ENCODE results near the gene ODC1.

ODC1 gene

DNA sequence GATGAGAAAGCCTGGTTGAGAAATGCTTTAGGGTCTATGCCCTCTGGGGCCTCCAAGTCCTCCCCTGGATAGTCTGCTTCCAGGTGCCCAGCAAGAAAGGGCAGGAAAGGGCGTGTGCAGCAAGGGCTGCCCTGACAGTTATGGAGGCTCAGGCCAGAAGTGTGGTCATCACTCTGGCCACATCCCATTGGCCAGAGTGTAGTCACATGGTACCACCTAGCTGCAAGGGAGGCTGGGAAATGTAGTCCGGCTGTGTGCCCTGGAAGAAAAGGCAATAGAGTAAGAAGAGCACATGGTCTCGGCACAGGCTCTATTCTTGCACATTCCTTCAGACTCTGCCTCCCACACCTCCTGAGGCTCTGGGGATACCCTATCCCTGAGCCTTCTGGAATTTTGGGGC, 35.7 kb downstream of the ODC1 start:
- DNase-seq: peak; percentile 69

DNA sequence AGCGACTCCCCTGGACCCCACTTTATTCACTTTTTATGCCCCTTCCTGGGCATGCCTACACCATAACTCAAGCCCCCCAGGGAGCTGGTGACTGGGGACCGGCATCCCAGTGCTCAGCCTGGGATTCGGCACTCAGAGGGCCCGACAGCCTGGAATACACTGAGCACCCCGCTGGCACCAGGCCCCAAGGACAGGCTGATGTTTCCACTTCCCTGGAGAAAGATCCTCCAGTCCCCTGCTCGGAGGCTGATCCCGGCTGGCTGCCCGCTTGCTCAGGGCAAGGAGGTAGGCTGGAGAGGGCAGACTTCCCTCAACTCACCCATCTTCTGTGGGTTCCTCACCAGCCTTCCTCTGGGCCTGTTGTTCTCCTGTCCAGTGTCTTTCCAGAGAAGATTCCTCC, 36.6 kb downstream of the ODC1 start:
- DNase-seq: no peak

DNA sequence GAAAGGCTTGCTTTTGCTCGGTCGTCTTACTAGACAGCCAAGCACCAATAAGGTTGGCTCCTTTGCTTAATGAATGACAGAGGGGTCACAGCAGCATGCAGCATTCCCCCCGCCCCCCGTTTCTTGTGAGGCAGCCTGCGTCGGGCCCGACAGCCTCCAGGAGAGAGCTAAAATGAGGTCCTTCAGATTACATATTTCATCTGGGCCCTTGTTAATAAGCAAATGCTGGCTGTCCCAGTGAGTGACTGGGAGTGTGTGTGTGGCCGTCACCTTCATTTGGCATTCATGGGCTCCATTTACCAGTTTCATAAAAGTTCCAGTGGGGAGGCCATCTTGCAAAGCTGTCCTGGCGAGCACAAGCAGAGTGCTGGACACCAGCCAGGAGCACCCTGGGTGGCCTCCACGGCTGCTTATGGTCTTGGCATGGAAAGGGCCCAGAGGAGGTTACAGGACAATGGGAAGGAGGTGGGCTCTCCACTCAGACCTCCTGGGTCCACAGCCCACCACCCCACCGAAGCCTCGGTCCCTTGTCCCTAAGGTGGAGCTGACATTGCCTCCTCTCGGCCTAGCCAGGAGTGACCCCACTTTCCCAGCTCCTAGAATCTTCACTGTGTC, 37.2 kb downstream of the ODC1 start:
- DNase-seq: no peak

DNA sequence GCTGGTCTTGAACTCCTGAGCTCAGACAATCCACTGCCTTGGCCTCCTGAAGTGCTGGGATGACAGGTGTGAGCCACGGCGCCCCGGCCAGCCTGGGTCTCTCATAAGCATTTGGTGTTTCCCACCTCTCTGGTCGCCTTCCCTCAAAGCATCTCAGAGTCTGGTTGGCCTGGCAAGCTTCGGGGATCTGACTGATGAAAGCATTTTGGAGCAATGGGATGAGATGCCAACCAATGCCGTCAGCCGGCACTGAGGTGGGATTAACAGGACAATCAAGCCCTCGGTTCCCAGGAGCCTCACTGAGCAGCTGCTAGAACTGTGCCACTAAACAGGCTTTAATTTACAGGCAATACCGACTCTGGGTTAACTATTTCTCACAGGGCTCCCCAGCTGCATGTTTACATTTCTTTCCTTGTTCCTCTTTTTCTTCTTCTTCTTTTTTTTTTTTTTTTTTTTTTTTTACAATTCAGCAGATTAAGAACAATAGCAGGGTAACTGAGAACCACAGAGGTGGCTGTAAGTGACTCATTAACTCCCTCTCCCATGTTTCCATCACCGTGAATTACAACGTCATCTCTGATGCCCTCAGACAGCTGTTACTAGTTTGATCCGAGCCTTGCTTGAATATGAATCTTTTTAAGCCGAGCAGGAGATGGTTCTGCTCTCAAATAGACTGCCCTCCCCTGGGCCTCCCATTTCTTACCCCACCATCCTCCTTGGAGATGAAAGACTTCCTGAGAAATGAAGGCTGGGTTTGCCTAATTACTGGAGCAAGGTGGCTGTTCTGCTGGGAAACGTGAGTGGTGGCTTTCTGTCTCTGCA, 37.9 kb downstream of the ODC1 start:
- DNase-seq: peak; percentile 28

DNA sequence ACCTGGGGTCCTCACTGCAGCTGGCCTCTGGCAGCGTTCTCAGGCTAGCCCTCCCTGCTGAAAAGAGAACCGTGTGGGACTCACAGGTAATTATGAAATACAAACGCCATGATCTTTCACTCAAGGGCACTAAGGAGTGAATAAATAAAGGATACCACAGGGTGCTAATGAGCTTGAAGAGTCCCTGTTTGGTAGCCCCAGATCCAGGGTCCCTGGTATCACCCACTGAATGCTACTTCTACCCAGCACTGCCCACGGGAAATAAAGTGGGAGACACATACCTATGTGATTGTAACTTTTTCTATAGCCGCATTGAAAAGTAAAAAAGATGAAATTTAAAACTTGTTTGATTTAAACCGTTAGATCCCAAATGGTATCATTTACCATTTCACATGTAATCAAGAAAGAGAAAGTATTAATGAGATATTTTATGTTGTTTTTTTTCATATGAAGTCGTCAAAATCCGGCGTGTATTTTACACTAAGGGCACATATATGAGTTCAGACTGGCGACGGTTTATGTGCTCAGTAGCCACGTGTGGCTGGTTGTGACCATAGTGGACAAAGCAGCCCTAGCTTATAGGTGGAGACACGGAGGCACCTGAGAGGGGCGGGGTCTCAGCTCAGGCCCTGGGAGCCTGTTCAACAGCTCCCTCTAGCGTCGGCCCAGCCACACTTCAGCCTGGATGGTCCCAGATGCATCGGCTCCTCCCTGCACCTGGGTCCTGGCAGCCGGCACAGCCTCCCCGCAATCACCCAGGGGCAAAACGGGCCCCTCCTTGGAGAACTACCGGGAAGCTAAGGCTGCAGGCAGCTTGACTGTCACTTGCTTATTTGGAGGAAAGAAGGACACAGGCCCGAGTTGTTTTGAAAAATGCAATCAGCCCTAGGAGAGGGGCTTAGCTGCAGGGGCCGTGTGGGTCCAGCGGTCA, 39.2 kb downstream of the ODC1 start:
- peak; percentile 90 for DNase-seq

DNA sequence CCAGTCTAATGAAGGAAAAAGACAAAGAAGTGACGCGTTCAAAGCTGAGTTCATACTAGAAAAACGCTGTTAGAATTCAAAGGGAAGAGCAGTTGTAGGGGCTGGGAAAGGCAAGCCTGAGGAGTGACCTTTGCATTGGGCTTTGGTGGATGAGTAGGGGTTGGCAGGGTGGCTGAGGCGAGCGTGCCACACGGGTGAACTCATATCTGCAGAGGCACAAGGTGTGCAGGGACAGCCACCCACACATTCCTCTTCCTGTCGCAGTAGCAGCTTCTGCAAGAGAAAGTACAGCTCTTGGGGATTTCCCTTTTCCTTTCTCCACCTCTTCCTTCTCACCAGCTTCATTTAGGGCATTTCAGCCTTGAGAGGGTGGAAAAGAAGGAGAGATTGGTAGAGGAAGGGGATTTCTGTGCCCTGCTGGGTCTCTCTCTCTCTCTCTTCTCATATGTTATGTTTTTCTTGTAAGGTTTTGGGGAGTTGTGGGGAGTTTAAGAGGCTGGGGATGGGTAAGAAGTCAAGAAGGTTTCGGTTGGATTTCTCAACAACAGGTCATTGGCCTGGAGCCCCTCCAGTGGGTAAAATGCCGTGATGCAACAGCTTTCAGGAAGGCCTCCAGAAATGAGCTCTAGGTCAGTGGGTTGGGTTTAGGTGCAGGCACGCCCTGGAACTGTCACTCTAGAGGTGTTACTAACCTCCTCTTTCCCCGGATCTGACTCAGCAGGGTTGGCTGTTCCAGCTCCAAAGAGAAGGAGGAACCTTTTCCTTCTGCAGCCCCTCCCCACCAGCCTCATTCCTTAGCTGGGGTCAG, 40.1 kb downstream of the ODC1 start:
- DNase-seq: peak; percentile 90

DNA sequence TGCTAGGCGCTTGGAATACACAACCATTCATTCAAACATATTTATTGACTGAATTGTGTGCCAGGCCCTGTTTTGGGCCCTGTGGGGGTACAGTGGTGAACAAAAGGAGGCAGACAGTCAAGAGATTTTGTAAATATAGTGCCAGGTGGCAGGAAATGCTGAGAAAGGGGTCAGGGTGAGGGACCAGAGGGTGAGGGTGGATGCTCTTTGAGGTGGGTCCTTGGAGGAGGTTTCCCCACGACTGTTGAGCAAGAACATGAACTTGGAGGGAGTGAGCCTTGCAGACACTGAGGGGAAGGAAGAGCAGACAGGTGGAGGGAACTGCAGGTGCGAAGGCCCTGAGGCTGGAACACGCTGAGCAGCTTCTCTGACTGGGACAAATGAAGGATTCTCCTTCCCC, 40.7 kb downstream of the ODC1 start:
- no peak for DNase-seq

DNA sequence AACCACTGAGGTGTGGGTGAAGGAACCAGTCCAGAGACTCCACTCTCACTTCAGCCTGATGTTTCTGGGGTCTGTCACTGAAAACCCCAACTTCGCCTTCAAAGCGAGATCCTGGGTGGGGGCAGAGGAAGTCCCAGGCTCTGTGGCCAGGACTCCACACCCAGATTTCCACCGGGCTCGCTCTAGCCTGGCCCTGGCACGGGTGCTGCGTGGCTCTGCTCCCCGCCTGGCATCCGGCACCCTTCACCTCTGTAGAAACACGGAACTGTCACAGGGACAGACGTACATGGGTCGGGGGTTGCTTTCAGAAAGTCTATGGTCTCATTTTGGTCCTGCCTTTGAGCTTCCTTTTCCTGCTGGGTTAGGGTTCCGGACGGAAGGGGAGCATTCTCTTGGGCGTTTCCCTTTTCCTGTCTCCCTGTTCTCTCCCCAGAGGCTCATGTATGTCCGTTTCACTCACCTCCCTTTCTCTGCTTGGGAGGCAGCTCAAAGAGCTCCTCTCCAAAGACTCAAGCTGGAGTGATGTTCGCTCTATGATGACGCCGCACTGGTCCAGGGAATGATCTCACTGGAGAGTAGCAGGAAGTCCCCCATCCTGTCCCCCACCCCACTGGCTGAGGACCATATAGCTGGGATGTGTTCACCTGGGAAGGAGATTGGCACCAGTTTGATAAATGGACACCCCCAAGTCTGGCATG, 41.5 kb downstream of the ODC1 start:
- no peak for DNase-seq

DNA sequence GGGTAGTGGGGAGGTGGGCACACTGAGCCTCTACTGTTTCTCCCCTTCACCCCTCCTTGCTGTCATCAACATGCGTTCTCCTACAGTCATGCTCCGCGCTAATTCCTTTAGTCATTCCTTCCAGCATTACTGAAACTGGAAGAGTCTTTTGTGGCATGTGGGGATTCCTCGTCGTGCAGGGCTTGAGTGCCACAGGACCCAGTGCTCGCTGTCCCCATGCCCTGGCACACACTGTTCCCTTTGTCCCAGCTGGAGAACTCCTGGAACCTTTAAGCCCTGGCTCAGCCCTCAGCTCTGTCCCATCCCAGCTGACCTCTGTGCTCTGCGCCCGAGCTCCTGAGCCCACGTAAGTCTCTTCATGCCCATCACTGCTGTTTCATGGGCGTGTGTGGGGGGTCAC, 42.1 kb downstream of the ODC1 start:
- DNase-seq: no peak

DNA sequence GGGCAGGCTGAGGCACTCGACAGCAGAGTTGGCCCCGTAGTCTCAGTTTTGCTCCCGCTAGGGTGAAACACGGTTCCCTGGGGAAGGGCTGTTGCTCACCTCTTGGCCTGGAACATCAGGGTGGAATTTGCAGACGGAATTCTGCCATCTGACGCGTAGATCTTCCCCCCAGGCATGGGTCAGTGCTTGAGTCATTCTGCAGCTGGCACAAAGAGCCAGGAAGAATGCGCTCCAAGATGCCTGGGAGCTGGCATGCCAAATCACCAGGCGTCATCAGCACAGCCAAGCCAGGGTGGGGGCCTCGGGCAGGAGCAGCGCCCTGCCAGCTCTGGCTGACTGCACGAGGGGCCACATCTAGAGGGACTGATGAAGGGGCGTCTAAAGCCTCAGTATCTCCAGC, 42.7 kb downstream of the ODC1 start:
- DNase-seq: no peak

DNA sequence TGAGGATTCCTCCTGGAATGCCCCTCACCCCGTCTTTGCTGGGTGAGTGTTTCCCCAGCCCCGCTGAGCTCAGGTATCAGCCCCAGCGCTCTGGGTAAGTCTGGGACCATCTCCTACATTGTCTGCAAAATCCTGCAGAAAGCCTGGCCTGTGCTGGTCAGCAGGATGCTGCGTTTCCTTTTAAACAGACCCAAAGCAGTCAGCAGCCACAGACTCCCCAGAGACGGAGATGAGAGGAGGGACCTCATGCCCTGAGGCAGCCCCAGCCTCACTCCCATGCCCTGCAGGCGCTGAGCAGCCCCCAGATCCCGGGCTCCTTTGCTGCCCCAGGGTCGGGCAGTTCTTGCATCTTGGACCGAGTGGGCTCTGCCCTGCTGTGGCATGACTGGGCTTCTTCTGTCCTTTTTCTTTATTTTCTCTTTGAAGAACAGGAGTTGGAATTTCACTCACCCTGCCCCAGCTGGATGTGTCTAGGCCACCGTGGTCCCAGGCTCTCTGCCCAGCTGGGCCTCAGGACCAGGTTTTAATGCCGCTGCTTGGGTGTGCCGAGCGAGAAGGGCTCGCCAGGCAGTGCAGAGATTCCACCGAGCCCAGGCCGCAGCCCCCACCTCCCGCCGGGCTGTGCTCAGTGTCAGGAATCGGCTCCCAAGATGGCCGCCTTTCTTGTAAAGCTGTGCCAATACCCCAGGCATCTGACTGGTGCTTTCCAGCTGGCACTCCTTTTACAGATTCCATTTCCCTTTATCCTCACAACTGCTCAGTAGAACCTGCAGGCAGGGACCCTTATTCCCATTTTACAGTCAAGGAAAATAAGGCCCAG, 43.6 kb downstream of the ODC1 start:
- no peak for DNase-seq

DNA sequence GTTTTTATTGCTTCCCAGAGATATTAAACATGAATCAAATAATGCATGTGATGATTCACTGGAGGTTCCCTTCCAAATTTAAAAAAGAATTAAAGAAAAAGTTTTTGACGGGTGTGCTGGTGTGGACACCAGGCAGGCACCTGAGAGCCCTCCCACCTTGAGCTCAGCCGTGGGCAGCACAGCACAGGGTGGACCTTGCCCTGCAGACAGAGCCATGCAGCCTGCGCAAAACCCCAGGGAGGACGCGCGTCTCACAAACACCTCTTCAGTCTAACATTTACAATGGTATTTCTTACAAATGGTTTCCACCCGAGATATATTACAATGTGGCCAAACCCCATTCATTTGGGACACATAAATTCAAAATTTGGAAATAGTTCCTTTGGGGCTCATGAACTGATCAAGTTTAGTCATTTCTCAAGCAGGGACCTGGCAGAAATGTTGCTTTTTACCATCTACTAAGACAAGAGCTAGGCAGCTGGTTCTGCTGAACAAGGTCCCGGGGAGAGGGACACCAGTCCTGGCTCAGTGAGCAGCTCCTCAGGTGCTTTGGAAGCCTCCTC, 45.4 kb downstream of the ODC1 start:
- DNase-seq: no peak

DNA sequence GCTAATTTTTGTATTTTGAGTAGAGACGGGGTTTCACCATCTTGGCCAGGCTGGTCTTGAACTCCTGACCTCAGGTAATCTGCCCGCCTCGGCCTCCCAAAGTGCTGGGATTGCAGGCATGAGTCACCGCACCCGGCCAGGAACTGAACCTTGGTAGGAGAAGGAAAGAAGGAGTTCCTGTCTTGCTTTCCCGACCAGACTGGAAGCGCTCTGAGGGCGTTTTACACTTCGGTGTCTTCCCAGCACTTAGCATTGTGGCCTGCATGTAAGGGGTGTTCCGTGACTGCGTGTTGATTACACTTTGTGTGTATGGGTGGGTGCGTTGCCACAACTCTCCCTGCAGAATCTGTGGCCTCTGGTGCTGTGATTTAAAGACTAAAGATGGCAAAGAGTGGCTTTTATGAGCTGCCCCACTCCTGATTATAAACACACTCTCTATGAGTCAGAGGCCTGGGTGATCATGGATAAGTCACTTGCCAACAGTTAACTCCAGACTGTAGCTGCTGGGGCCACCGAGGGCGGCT, 46.0 kb downstream of the ODC1 start:
- no peak for DNase-seq

DNA sequence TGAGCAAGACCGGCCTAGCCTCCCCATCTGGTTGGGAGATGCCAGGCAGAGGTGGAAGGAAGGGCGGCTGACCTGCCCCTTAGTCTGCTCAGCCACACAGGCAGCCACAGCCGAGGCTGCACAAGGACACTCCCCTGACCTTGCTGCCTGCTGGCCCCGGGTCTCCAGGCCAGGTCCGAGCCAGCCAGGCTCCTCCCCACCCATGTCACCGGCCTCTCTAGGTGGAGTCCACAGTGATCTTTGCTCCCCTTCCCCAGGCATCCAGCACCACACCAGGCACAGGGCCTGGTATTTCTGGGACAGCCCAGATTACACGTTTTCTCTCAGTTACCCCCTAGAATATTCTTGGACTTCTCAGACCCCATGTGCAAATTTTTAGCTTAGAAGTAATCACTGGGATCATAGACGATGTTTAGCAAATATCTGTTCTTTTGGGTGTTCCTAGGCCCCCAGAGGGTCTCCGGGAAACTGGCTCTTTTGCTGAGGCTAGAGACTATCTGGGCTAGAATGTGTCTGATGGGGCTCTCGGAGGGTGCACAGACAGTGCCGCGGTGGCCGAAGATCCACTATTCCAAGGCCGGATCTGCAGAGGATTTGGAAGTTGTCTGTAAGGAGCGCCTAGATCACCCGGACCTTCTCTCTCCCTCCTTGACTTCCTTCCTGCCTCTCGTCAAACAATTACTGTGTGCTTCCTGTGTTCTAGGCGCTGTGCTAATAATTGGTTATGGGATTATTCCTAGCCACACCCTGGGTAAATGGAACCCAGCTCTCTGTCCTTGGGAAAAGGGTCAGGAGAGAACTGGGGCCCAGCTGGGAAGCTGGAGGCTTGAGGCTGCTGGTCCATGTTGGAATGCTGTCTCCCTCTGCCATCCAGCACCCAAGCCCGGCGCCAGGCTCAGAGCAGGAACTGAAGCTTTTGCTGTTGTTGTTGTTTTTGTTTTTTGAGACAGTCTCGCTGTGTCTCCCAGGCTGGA, 46.9 kb downstream of the ODC1 start:
- no peak for DNase-seq

DNA sequence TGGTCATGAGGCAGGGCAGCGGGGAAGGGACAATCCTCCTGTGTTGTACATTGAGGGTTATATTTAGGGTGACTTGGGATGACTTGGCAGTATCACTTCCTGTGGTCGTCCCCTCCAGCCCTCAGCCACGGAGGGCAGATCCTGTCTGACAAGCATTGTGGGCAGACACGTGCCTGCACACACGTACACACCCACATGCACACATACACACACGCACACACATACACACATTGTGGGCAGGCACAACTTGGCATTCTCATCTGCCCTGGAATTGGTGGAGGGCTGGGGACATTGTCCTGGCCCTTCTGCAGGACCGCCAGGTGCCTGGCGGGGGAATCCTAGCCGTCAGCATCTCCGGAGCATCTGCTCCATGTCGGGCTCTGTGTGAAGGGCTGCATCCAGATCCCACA, 47.6 kb downstream of the ODC1 start:
- peak; percentile 61 for DNase-seq

DNA sequence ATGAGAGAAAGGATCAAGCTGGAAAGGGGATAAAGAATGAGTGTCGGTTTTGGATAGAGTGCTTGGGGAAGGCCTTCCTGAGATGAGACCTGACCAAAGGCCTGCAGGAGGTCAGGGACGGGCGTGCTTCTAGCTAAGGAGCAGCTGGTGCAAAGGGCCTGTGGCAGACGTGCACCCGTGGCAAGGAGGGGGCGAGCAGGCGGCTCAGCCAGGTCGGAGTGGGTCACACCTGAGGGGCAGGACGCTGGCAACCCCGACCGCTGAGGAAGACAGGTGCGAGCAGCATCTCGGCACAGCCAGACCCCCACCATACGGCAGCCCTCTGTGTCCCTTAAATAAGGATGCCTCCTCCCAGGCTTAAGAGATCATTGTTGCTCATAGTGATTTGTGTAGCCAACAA, 48.1 kb downstream of the ODC1 start:
- DNase-seq: no peak

DNA sequence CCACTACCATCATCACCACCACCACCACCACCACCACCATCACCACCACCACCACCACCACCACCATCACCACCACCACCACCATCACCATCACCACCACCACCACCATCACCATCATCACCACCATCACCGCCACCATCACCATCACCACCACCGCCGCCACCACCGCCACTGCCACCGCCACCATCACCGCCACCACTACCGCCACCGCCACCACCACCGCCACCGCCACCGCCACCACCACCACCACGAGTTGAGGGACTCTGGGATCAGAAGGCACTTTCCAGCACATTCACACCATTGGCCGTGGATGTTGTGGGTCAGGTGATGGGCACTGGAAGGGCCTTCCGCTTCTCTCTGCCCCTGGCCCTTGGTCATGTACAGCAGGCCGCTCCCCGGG, 48.8 kb downstream of the ODC1 start:
- DNase-seq: no peak

DNA sequence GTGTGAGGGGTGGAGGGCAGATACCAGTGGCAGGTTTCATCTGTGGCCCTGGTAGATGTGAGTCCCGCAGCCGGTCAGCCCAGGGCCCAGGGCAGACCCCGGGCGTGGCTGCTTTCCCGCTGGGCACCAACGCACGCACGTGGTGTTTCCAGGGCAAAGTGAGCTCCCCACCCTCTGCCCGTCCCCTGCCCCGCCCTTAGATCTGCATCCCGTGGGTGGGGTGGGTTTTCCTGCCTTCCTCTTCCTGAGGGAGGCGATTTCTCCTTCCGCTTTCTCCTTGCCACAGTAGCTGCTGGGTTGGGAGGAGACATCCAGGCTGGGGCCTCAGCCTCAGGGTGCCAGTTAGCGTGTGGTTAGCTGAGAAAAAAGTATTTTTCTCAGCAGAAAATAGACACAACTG, 49.6 kb downstream of the ODC1 start:
- DNase-seq: no peak

DNA sequence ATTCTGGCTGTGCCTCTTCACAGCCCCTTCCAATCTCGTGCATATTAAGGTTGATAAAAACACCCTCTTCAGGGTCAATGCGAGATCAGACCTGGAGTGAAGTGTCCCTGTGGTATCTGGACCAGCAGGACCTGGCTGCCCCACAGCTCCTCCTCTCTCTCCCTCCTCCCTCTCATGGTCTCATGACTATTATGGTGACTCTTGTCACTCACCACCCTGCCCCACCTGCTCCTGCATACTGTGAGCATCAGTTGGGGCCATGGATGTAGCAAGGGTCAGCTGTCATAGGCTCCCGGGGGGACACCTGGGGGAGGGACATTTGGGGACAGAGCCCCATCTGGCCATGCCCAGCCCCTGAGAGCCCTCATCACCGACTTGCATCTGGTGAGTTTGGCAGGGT, 50.2 kb downstream of the ODC1 start:
- no peak for DNase-seq
